Gastrocnemius medialis (tissue), 4 donors: ENCODE results near the gene CMTM2. TPM values are rescaled to one million over a fixed set of nuclear protein-coding genes. Genes with fewer than 3 reads are reported as not detected.
"Not testable (repeated sequence)": the region's sequence is repeated elsewhere in the genome, so short reads cannot be mapped to it uniquely, and the experiment has no call there.

ENCODE experiments used
- ATAC-seq, 2 donors: fragments of 150-250 bp; one replicate each; pipeline ENCODE4 v1.9.1; 2016
- DNase-seq, 2 donors: peaks; one replicate each; pipeline ENCODE4 v3.0.0-alpha.2; 2019
- H3K27ac ChIP-seq, 4 donors: fragments of 200-600 bp; sonication (generic); 1 replicate in 1 of 4; 2 replicates in 3 of 4; pipeline ENCODE4 v1.5.1; 2016 to 2018; ENCODE audit warnings: mild to moderate bottlenecking in 2 of 4, moderate library complexity in 1 of 4
- H3K27me3 ChIP-seq, 3 donors: fragments of 200-600 bp; sonication (generic) in 2 of 3; 1 replicate in 1 of 3; 2 replicates in 2 of 3; pipeline versions ENCODE4 v1.5.1 to v1.6.0; 2016 to 2019; ENCODE audit warnings: mild to moderate bottlenecking in 1 of 3, moderate library complexity in 1 of 3
- H3K36me3 ChIP-seq, 2 donors: fragments of 200-600 bp; sonication (generic) in 1 of 2; one replicate each; pipeline ENCODE4 v1.5.1; 2017 to 2018
- H3K4me1 ChIP-seq, 2 donors: fragments of 200-600 bp; sonication (generic) in 1 of 2; one replicate each; pipeline ENCODE4 v1.5.1; 2016 to 2017; ENCODE audit warnings: mild to moderate bottlenecking in 2 of 2
- H3K4me3 ChIP-seq, 4 donors: fragments of 200-600 bp; sonication (generic) in 3 of 4; 1 replicate in 1 of 4; 2 replicates in 3 of 4; pipeline ENCODE4 v1.5.1; 2016 to 2019; ENCODE audit warnings: mild to moderate bottlenecking in 2 of 4
- H3K9me3 ChIP-seq, 3 donors: fragments of 200-600 bp; sonication (generic) in 2 of 3; 1 replicate in 1 of 3; 2 replicates in 2 of 3; pipeline ENCODE4 v1.5.1; 2016 to 2019
- CTCF ChIP-seq, 5 experiments: fragments of 450-650 bp in 3 of 5; fragments of 200-600 bp in 2 of 5; sonication (generic) in 2 of 5; IDR thresholded peaks in 4 of 5; conservative IDR thresholded peaks in 1 of 5; 1 replicate in 4 of 5; 2 replicates in 1 of 5; pipeline ENCODE4 v1.5.1; 2016 to 2019; ENCODE audit warnings: antibody characterized with exemption in 5 of 5, mild to moderate bottlenecking in 3 of 5, moderate library complexity in 3 of 5
- POLR2A ChIP-seq, 2 donors: fragments of 450-650 bp; IDR thresholded peaks; one replicate each; pipeline ENCODE4 v1.6.1; 2017; ENCODE audit warnings: antibody characterized with exemption in 2 of 2, mild to moderate bottlenecking in 2 of 2, moderate library complexity in 2 of 2
- in situ Hi-C, 4 donors: fragments of 200-750 bp; cut with MboI; loops; one replicate each; pipeline versions ENCODE4 v1.15.0 to v1.8.0; 2017; ENCODE audit warnings: low sequenced_read_pairs in 4 of 4
- intact Hi-C: fragments of 100-400 bp; cut with DNase I; formaldehyde crosslinking; loops from one replicate; pipeline ENCODE4 v1.15.1; 2023; ENCODE audit warnings: low total_unique reads
- total RNA-seq, 4 donors: library from RNA; depleted of rRNA; stranded (reverse); fragments of >200 nt; gene quantifications; one replicate each; pipeline versions ENCODE4 v1.1.0 to v1.2.3, GENCODE V29; 2016

The CMTM2 gene
- total RNA-seq, 4 donors from 2014 or later = not detected

DNA sequence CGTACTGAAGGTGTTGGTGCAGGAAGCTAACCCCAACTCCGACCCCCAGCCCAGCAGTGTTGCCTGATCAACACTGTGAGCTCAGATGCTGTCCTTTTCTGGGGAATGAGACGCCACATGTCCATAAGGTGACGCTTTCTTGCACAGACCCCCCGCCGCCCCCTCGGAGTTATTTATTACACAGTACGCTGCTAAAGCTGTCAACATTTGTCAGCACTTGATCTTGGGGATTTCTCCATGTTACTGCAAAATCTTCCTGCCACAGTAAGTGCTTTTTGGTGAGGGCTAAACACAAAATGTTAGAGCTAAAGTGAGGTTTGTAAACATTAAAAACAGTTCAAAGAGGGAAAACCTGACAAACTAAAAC, 41.1 kb downstream of the CMTM2 start:
- Histone ChIP-seq H3K4me1 (peaks cover 22 to 28% of the 10 kb centered on the region in 2 donors), H3K27ac (peak overlapping the region in 2 of 4 donors; percentile 64 to 68), H3K4me3 (no peak overlapping the region), H3K9me3 (no peaks in the 10 kb centered on the region), H3K36me3 (no peaks in the 10 kb centered on the region), H3K27me3 (no peaks in the 10 kb centered on the region)
- no peak for DNase-seq
- ATAC-seq = no peak
- TF ChIP-seq POLR2A (IDR thresholded peaks at IDR 0.05) (no peak), CTCF (IDR thresholded peaks at IDR 0.05 in 4 of 5, conservative IDR thresholded peaks at IDR 0.05 in 1 of 5) (no peak)
- intact Hi-C loops (no loop called here), in situ Hi-C loops (loop anchor here in 1 of 4 donors (25.0 kb wide), 1 partner anchor 242 kb away; no protein-coding TSS in a partner anchor)

DNA sequence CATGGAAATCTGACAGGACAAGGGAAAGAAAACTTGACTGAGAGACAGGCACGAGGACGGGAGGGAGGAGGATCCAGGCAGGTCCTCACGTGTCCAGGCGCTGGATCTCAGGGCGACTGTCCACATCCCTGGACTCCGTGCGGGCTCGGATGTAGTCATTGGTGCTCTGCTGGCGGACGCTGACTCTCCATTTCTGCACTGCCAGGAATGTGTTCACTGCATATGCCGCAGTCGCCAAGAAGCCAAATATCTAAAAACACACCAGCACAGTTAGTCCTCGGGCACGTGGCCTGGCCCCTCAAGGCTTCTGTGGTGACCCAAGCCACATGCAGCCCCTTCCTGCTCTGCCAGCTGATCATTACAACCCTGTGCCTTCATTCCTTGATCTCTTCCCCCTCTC, 42.7 kb downstream of the CMTM2 start:
- Histone ChIP-seq H3K9me3 (no peaks in the 10 kb centered on the region), H3K4me3 (no peak overlapping the region), H3K36me3 (no peaks in the 10 kb centered on the region), H3K27ac (no peak overlapping the region), H3K27me3 (no peaks in the 10 kb centered on the region), H3K4me1 (peaks cover 22 to 28% of the 10 kb centered on the region in 2 donors)
- DNase-seq = no peak
- no peak for ATAC-seq
- no peak for TF ChIP-seq CTCF (IDR thresholded peaks at IDR 0.05 in 4 of 5, conservative IDR thresholded peaks at IDR 0.05 in 1 of 5)
- TF ChIP-seq POLR2A (IDR thresholded peaks at IDR 0.05) = no peak
- intact Hi-C loops = no loop called here
- in situ Hi-C loops = loop anchor here in 1 of 4 donors (25.0 kb wide), 1 partner anchor 240 kb away; no protein-coding TSS in a partner anchor

DNA sequence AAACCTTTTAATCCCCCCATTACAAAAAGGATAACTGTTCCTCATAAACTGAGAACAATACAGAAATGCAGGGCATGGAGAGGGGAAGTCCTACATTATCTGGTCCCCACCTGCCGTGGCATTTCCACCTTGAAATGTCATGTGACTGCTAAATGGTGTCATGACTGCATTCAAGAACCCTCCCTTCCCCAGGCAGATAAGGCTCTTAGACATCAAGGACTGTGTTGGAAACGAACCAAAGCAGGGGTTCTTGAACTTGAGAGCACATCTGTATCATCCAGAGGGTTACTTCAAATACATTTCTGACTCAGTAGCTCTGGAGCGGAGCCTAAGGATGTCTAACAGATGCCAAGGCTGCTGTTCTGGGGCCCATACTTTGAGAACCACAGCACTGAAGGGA, 43.6 kb downstream of the CMTM2 start:
- H3K36me3 ChIP-seq = no peaks in the 10 kb centered on the region
- no peak overlapping the region for H3K4me3 ChIP-seq
- in situ Hi-C loops = loop anchor here in 1 of 4 donors (25.0 kb wide), 1 partner anchor 239 kb away; no protein-coding TSS in a partner anchor
- no peak overlapping the region for H3K27ac ChIP-seq
- ATAC-seq (no peak), DNase-seq (no peak)
- H3K4me1 ChIP-seq = peaks cover 22% of the 10 kb centered on the region in 2 donors
- TF ChIP-seq CTCF (IDR thresholded peaks at IDR 0.05 in 4 of 5, conservative IDR thresholded peaks at IDR 0.05 in 1 of 5) (no peak), POLR2A (IDR thresholded peaks at IDR 0.05) (no peak)
- intact Hi-C loops = no loop called here
- no peaks in the 10 kb centered on the region for H3K9me3 ChIP-seq
- H3K27me3 ChIP-seq = no peaks in the 10 kb centered on the region

DNA sequence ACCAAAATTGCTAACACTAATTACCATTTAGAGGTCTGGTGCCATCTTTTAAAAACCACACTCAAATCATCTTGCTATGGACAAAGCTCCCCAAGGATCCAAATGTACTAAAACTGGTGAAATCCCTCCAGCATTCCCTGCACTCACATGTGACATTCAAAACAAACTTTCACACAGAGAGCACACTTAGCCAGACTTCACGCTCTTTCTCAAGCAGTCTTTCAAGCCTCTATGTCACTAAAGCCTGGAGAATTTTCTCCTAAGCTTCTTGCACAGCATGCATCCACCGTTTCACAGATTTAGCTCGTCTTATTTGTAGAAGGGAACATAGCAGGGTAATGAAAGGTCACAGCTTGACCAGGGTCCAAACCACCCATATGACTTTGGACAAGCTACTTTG, 44.5 kb downstream of the CMTM2 start:
- in situ Hi-C loops = loop anchor here in 1 of 4 donors (25.0 kb wide), 1 partner anchor 239 kb away; no protein-coding TSS in a partner anchor
- no peaks in the 10 kb centered on the region for H3K9me3 ChIP-seq

GRCh38 chr16:66627611-66628378, 48.5 kb downstream of the CMTM2 start:
- ATAC-seq, H3K27ac ChIP-seq, H3K9me3 ChIP-seq, H3K4me1 ChIP-seq, DNase-seq, H3K27me3 ChIP-seq, H3K36me3 ChIP-seq, in situ Hi-C loops, intact Hi-C loops, H3K4me3 ChIP-seq: not testable (repeated sequence)

More for the DNA sequence above, 44.5 kb downstream of the CMTM2 start:
- no peak overlapping the region for H3K27ac ChIP-seq
- H3K4me1 ChIP-seq = peaks cover 16% of the 10 kb centered on the region in 2 donors
- intact Hi-C loops = no loop called here
- H3K4me3 ChIP-seq = no peak overlapping the region
- H3K27me3 ChIP-seq = no peaks in the 10 kb centered on the region
- no peak for DNase-seq
- no peaks in the 10 kb centered on the region for H3K36me3 ChIP-seq
- no peak for ATAC-seq
- TF ChIP-seq CTCF (IDR thresholded peaks at IDR 0.05 in 4 of 5, conservative IDR thresholded peaks at IDR 0.05 in 1 of 5) = no peak
- TF ChIP-seq POLR2A (IDR thresholded peaks at IDR 0.05) = no peak
